Left lung (tissue), 10 donors: ENCODE measurements around the gene FOXD2. TPM values are rescaled to one million over a fixed set of nuclear protein-coding genes. Genes with fewer than 3 reads are reported as not detected.
A peak's percentile ranks its signal among the peaks of the same experiment; 100 is the strongest.

ENCODE experiments used
- ATAC-seq: fragments of 200-7000 bp; cut with Tn5 transposase; one replicate; pipeline ENCODE4 v1.9.1; 2020; ENCODE audit warnings: moderate library complexity
- DNase-seq, 4 donors: peaks; one replicate each; pipeline ENCODE4 v3.0.0-alpha.2; 2013 to 2020
- H3K27ac ChIP-seq, 2 donors: fragments of 200-600 bp; sonication (generic) in 1 of 2; one replicate each; pipeline versions ENCODE4 v1.5.0 to v1.8.0; 2020 to 2021
- H3K27me3 ChIP-seq, 2 donors: fragments of 200-600 bp; sonication (generic) in 1 of 2; one replicate each; pipeline versions ENCODE4 v1.5.0 to v1.8.0; 2020 to 2021
- H3K36me3 ChIP-seq, 2 donors: fragments of 200-600 bp; sonication (generic) in 1 of 2; one replicate each; pipeline versions ENCODE4 v1.5.0 to v1.8.0; 2020 to 2021
- H3K4me1 ChIP-seq, 2 donors: fragments of 200-600 bp; one replicate each; pipeline ENCODE4 v1.8.0; 2021
- H3K4me3 ChIP-seq, 2 donors: fragments of 200-600 bp; sonication (generic) in 1 of 2; one replicate each; pipeline versions ENCODE4 v1.5.0 to v1.8.0; 2020 to 2021; ENCODE audit warnings: mild to moderate bottlenecking in 1 of 2
- H3K9me3 ChIP-seq, 2 donors: fragments of 200-600 bp; sonication (generic) in 1 of 2; one replicate each; pipeline versions ENCODE4 v1.5.0 to v1.8.0; 2020 to 2021
- CTCF ChIP-seq, 2 donors: fragments of 200-600 bp; sonication (generic) in 1 of 2; IDR thresholded peaks; one replicate each; pipeline versions ENCODE4 v1.5.0 to v1.8.0; 2021; ENCODE audit warnings: antibody characterized with exemption in 2 of 2
- intact Hi-C, 2 donors: fragments of 100-400 bp; cut with DNase I; formaldehyde crosslinking; loops; one replicate each; pipeline versions ENCODE4 v1.11.2 to v1.14.2; 2022
- polyA plus RNA-seq, 6 donors: library from polyadenylated mRNA; unstranded; fragments of 120-200 nt; gene quantifications; one replicate each; pipeline ENCODE4 v1.2.1, GENCODE V29; 2013; ENCODE audit not compliant: insufficient read length in 6 of 6
- total RNA-seq, 2 donors: library from RNA; stranded (reverse); fragmentation: NEBNext Ultra II Directional; extraction: Animal tissue kit (Norgen Biotek cat#: 25700); gene quantifications; one replicate each; pipeline ENCODE4 v1.2.1, GENCODE V29; 2021
- donor health status: DM: no; HTN: yes; CAD: no.
- donor health status: DM: no; HTN: no; CAD: no.

The FOXD2 gene
- total and polyA plus RNA-seq, 8 donors, result 0.29 to 0.46 (median 0.35) TPM

- Histone ChIP-seq H3K4me1 (peaks cover 17 to 59% of the 10 kb centered on the region in 2 donors), H3K27ac (no peak overlapping the region), H3K27me3 (peaks cover 40 to 100% of the 10 kb centered on the region in 2 donors), H3K9me3 (no peaks in the 10 kb centered on the region), H3K36me3 (no peaks in the 10 kb centered on the region), H3K4me3 (no peak overlapping the region)
- DNase-seq (no peak), ATAC-seq (no peak)
- TF ChIP-seq CTCF (IDR thresholded peaks at IDR 0.05), result no peak
- intact Hi-C loops, result loop anchor here in 1 of 2 donors (5.0 to 10.0 kb wide), 2 partner anchors 251 to 277 kb away; no protein-coding TSS in a partner anchor
Observed at GRCh38 chr1:47435506-47436303, 2.1 kb upstream of the FOXD2 start.

- Histone ChIP-seq H3K4me1 (peaks cover 17 to 59% of the 10 kb centered on the region in 2 donors), H3K27me3 (peaks cover 47 to 100% of the 10 kb centered on the region in 2 donors), H3K36me3 (no peaks in the 10 kb centered on the region), H3K4me3 (peak overlapping the region; percentile 71 to 76), H3K27ac (peak overlapping the region; percentile 78 to 81), H3K9me3 (no peaks in the 10 kb centered on the region)
- DNase-seq, result peak in 3 of 4 donors; percentile 77 to 91 (median 79)
- intact Hi-C loops, result loop anchor here in 1 of 2 donors (5.0 to 10.0 kb wide), 2 partner anchors 252 to 276 kb away; no protein-coding TSS in a partner anchor
- ATAC-seq, result peak; percentile 65
- peak; percentile 77 to 82 for TF ChIP-seq CTCF (IDR thresholded peaks at IDR 0.05)
Observed at GRCh38 chr1:47436304-47436978, 1.4 kb upstream of the FOXD2 start.

GRCh38 chr1:47436979-47437446 is 831 bp upstream of the FOXD2 start:
- DNase-seq (no peak), ATAC-seq (peak; percentile 29)
- Histone ChIP-seq H3K36me3 (no peaks in the 10 kb centered on the region), H3K9me3 (no peaks in the 10 kb centered on the region), H3K4me1 (peaks cover 17 to 54% of the 10 kb centered on the region in 2 donors), H3K27me3 (peaks cover 53 to 100% of the 10 kb centered on the region in 2 donors), H3K4me3 (peak overlapping the region; percentile 71 to 76), H3K27ac (peak overlapping the region; percentile 78 to 81)
- TF ChIP-seq CTCF (IDR thresholded peaks at IDR 0.05), result no peak
- intact Hi-C loops, result loop anchor here in 1 of 2 donors (5.0 to 10.0 kb wide), 2 partner anchors 252 to 275 kb away; no protein-coding TSS in a partner anchor

DNA sequence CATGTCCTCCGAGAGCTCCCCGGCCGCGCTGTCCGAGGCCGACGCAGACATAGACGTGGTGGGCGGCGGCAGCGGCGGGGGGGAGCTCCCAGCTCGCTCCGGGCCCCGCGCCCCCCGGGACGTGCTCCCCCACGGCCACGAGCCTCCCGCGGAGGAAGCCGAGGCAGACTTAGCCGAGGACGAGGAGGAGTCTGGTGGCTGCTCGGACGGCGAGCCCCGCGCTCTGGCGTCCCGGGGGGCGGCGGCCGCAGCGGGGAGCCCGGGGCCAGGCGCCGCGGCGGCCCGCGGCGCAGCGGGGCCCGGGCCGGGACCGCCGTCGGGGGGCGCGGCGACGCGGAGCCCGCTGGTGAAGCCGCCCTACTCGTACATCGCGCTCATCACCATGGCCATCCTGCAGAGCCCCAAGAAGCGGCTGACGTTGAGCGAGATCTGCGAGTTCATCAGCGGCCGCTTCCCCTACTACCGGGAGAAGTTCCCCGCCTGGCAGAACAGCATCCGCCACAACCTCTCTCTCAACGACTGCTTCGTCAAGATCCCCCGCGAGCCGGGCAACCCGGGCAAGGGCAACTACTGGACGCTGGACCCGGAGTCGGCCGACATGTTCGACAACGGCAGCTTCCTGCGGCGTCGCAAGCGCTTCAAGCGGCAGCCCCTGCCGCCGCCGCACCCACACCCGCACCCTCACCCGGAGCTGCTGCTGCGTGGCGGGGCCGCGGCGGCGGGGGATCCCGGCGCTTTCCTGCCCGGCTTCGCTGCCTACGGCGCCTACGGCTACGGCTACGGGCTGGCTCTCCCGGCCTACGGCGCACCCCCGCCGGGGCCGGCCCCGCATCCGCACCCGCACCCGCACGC is 547 bp downstream of the FOXD2 start:
- DNase-seq (peak in 1 of 4 donors; percentile 77), ATAC-seq (no peak)
- Histone ChIP-seq H3K4me1 (peaks cover 6 to 40% of the 10 kb centered on the region in 2 donors), H3K27me3 (peaks cover 57 to 100% of the 10 kb centered on the region in 2 donors), H3K36me3 (no peaks in the 10 kb centered on the region), H3K9me3 (no peaks in the 10 kb centered on the region), H3K4me3 (peak overlapping the region; percentile 71 to 76), H3K27ac (peak overlapping the region; percentile 78 to 81)
- no peak for TF ChIP-seq CTCF (IDR thresholded peaks at IDR 0.05)
- intact Hi-C loops, result loop anchor here in 1 of 2 donors (5.0 to 10.0 kb wide), 2 partner anchors 254 to 274 kb away; no protein-coding TSS in a partner anchor
